HG03460 (cell line): ENCODE results near the gene TECPR2.
"Not testable (repeated sequence)": the region's sequence is repeated elsewhere in the genome, so short reads cannot be mapped to it uniquely, and the experiment has no call there.

Experiments
- ATAC-seq: cut with Tn5 transposase; IDR thresholded peaks from one replicate; pipeline ENCODE4 v1.9.1; 2021; ENCODE audit not compliant: unreplicated experiment

The TECPR2 gene

GRCh38 chr14:102545461-102546265, 182.9 kb downstream of the TECPR2 start:
- ATAC-seq: no peak

- no peak for ATAC-seq
Observed at GRCh38 chr14:102548616-102549240, 186.0 kb downstream of the TECPR2 start.

GRCh38 chr14:102550927-102551401, 188.2 kb downstream of the TECPR2 start:
- not testable (repeated sequence) for ATAC-seq
